ENCODE measurements around the gene ECHDC1. TPM values are rescaled to one million over a fixed set of nuclear protein-coding genes. Genes with fewer than 3 reads are reported as not detected.

The ECHDC1 gene
- total RNA-seq, 1 donor from 2014 or later: 66.3 TPM

- H3K4me3 ChIP-seq (ENCODE audit: low read depth, low read length): no peak overlapping the region
- DNase-seq (ENCODE audit: low read depth): no peak
- H3K36me3 ChIP-seq (ENCODE audit: control insufficient read depth, insufficient read depth, low read length): no peaks in the 10 kb centered on the region
- no peaks in the 10 kb centered on the region for H3K27me3 ChIP-seq (ENCODE audit: control insufficient read depth, insufficient read depth, low read length)
- TF ChIP-seq CTCF (IDR thresholded peaks at IDR 0.05; ENCODE audit: insufficient read depth, low read length, poor library complexity, severe bottlenecking): no peak
These were observed 22.5 kb upstream of the ECHDC1 start for GRCh38 chr6:127365874-127366273.

- Histone ChIP-seq H3K4me3 (ENCODE audit: low read depth, low read length) (no peak overlapping the region), H3K36me3 (ENCODE audit: control insufficient read depth, insufficient read depth, low read length) (no peaks in the 10 kb centered on the region), H3K27me3 (ENCODE audit: control insufficient read depth, insufficient read depth, low read length) (no peaks in the 10 kb centered on the region)
- DNase-seq (ENCODE audit: low read depth): no peak
- TF ChIP-seq CTCF (IDR thresholded peaks at IDR 0.05; ENCODE audit: insufficient read depth, low read length, poor library complexity, severe bottlenecking): no peak
These were observed 9.1 kb upstream of the ECHDC1 start for GRCh38 chr6:127352524-127352923.

GRCh38 chr6:127349980-127350379 lies 6.6 kb upstream of the ECHDC1 start:
- Histone ChIP-seq H3K27me3 (ENCODE audit: control insufficient read depth, insufficient read depth, low read length) (no peaks in the 10 kb centered on the region), H3K4me3 (ENCODE audit: low read depth, low read length) (no peak overlapping the region), H3K36me3 (ENCODE audit: control insufficient read depth, insufficient read depth, low read length) (no peaks in the 10 kb centered on the region)
- DNase-seq (ENCODE audit: low read depth): no peak
- no peak for TF ChIP-seq CTCF (IDR thresholded peaks at IDR 0.05; ENCODE audit: insufficient read depth, low read length, poor library complexity, severe bottlenecking)

GRCh38 chr6:127348028-127348661 lies 4.7 kb upstream of the ECHDC1 start:
- DNase-seq (ENCODE audit: low read depth): no peak
- Histone ChIP-seq H3K36me3 (ENCODE audit: control insufficient read depth, insufficient read depth, low read length) (no peaks in the 10 kb centered on the region), H3K27me3 (ENCODE audit: control insufficient read depth, insufficient read depth, low read length) (no peaks in the 10 kb centered on the region), H3K4me3 (ENCODE audit: low read depth, low read length) (no peak overlapping the region)
- no peak for TF ChIP-seq CTCF (IDR thresholded peaks at IDR 0.05; ENCODE audit: insufficient read depth, low read length, poor library complexity, severe bottlenecking)

- TF ChIP-seq CTCF (IDR thresholded peaks at IDR 0.05; ENCODE audit: insufficient read depth, low read length, poor library complexity, severe bottlenecking): no peak
These were observed 3.8 kb upstream of the ECHDC1 start for GRCh38 chr6:127347178-127347577.

GRCh38 chr6:127345521-127345920 lies 2.1 kb upstream of the ECHDC1 start:
- Histone ChIP-seq H3K36me3 (ENCODE audit: control insufficient read depth, insufficient read depth, low read length) (no peaks in the 10 kb centered on the region), H3K27me3 (ENCODE audit: control insufficient read depth, insufficient read depth, low read length) (no peaks in the 10 kb centered on the region), H3K4me3 (ENCODE audit: low read depth, low read length) (no peak overlapping the region)
- DNase-seq (ENCODE audit: low read depth): no peak
- no peak for TF ChIP-seq CTCF (IDR thresholded peaks at IDR 0.05; ENCODE audit: insufficient read depth, low read length, poor library complexity, severe bottlenecking)

More at GRCh38 chr6:127347178-127347577, 3.8 kb upstream of the ECHDC1 start:
- Histone ChIP-seq H3K36me3 (ENCODE audit: control insufficient read depth, insufficient read depth, low read length) (no peaks in the 10 kb centered on the region), H3K4me3 (ENCODE audit: low read depth, low read length) (no peak overlapping the region), H3K27me3 (ENCODE audit: control insufficient read depth, insufficient read depth, low read length) (no peaks in the 10 kb centered on the region)
- DNase-seq (ENCODE audit: low read depth): no peak

All from kidney epithelial cell (primary cell).